Peyer's patch (tissue), 4 donors: ENCODE measurements around the gene ARHGEF12.

Source experiments
- CTCF ChIP-seq, 6 experiments: fragments of 450-650 bp in 4 of 6; fragments of 200-600 bp in 2 of 6; sonication (generic) in 1 of 6; IDR thresholded peaks; one replicate each; pipeline ENCODE4 v1.5.1; 2017 to 2019; ENCODE audit warnings: antibody characterized with exemption in 6 of 6, mild to moderate bottlenecking in 3 of 6, moderate library complexity in 1 of 6
- POLR2A ChIP-seq, 2 donors: fragments of 450-650 bp; IDR thresholded peaks; one replicate each; pipeline ENCODE4 v1.5.1; 2017; ENCODE audit warnings: antibody characterized with exemption in 2 of 2, mild to moderate bottlenecking in 2 of 2, moderate library complexity in 2 of 2

- TF ChIP-seq CTCF (IDR thresholded peaks at IDR 0.05) (no peak), POLR2A (IDR thresholded peaks at IDR 0.05) (no peak)
Measured at GRCh38 chr11:120537996-120538395, 201.8 kb downstream of the ARHGEF12 start.
